Measurements from ENCODE around the gene GLIPR1. TPM values are rescaled to one million over a fixed set of nuclear protein-coding genes. Genes with fewer than 3 reads are reported as not detected.

GLIPR1 gene
- total RNA-seq, 1 donor from 2014 or later = 0.22 TPM

- H3K4me1 Mint-ChIP-seq (ENCODE audit: low read depth) = peaks cover 1% of the 10 kb centered on the region
- H3K4me3 Mint-ChIP-seq (ENCODE audit: low read depth) = no peak overlapping the region
- H3K27me3 Mint-ChIP-seq = no peaks in the 10 kb centered on the region
- no peaks in the 10 kb centered on the region for H3K9me3 Mint-ChIP-seq (ENCODE audit: low read depth)
- TF ChIP-seq, protein P1, sequence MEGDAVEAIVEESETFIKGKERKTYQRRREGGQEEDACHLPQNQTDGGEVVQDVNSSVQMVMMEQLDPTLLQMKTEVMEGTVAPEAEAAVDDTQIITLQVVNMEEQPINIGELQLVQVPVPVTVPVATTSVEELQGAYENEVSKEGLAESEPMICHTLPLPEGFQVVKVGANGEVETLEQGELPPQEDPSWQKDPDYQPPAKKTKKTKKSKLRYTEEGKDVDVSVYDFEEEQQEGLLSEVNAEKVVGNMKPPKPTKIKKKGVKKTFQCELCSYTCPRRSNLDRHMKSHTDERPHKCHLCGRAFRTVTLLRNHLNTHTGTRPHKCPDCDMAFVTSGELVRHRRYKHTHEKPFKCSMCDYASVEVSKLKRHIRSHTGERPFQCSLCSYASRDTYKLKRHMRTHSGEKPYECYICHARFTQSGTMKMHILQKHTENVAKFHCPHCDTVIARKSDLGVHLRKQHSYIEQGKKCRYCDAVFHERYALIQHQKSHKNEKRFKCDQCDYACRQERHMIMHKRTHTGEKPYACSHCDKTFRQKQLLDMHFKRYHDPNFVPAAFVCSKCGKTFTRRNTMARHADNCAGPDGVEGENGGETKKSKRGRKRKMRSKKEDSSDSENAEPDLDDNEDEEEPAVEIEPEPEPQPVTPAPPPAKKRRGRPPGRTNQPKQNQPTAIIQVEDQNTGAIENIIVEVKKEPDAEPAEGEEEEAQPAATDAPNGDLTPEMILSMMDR (IDR thresholded peaks at IDR 0.05; ENCODE audit: unreplicated experiment) = no peak
- no peak for DNase-seq (ENCODE audit: low spot score, unreplicated experiment)
- H3K36me3 Mint-ChIP-seq (ENCODE audit: insufficient read depth) = no peaks in the 10 kb centered on the region
- no peak overlapping the region for H3K27ac Mint-ChIP-seq
Measured at GRCh38 chr12:75478116-75478794, 2.3 kb upstream of the GLIPR1 start.

DNA sequence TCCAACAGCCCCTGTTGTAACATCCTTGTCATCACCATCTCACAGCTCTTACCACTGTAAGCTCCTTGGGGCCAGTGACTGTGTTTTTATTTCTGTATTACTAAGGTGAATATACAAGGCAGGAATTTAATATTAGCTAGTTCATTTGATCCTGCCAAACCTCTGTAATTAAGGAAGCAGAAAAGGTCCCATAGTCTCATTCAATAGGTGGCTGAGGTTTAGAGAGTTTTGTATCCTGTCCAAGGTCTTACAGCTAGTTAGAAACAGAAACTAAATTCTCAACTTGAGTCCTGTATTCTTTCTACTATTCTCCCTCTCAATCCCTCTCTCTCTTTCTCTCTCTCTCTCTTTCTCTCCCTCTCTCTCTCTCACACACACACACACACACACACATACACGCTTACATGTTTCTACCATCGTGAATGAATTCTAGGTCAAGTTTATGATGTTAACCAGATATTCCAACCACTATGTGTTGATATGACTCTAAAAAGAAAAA, 543 bp upstream of the GLIPR1 start:
- H3K4me3 Mint-ChIP-seq (ENCODE audit: low read depth) = no peak overlapping the region

GRCh38 chr12:75481013-75481705, 604 bp downstream of the GLIPR1 start:
- Mint-ChIP-seq H3K9me3 (ENCODE audit: low read depth) (no peaks in the 10 kb centered on the region), H3K4me3 (ENCODE audit: low read depth) (no peak overlapping the region), H3K36me3 (ENCODE audit: insufficient read depth) (no peaks in the 10 kb centered on the region), H3K27ac (peak overlapping the region; percentile 11), H3K27me3 (no peaks in the 10 kb centered on the region), H3K4me1 (ENCODE audit: low read depth) (peaks cover 1% of the 10 kb centered on the region)
- no peak for DNase-seq (ENCODE audit: low spot score, unreplicated experiment)
- TF ChIP-seq, protein P1 (IDR thresholded peaks at IDR 0.05; ENCODE audit: unreplicated experiment) = no peak

More for the DNA sequence above, 543 bp upstream of the GLIPR1 start:
- Mint-ChIP-seq H3K27me3 (no peaks in the 10 kb centered on the region), H3K27ac (no peak overlapping the region), H3K9me3 (ENCODE audit: low read depth) (no peaks in the 10 kb centered on the region), H3K36me3 (ENCODE audit: insufficient read depth) (no peaks in the 10 kb centered on the region), H3K4me1 (ENCODE audit: low read depth) (peaks cover 1% of the 10 kb centered on the region)
- DNase-seq (ENCODE audit: low spot score, unreplicated experiment) = no peak
- TF ChIP-seq, protein P1 (IDR thresholded peaks at IDR 0.05; ENCODE audit: unreplicated experiment) = no peak

- no peak for DNase-seq (ENCODE audit: low spot score, unreplicated experiment)
- Mint-ChIP-seq H3K27ac (no peak overlapping the region), H3K4me1 (ENCODE audit: low read depth) (peaks cover 1% of the 10 kb centered on the region), H3K36me3 (ENCODE audit: insufficient read depth) (no peaks in the 10 kb centered on the region), H3K27me3 (no peaks in the 10 kb centered on the region), H3K9me3 (ENCODE audit: low read depth) (no peaks in the 10 kb centered on the region), H3K4me3 (ENCODE audit: low read depth) (no peak overlapping the region)
- TF ChIP-seq, protein P1 (IDR thresholded peaks at IDR 0.05; ENCODE audit: unreplicated experiment) = no peak
Measured at GRCh38 chr12:75481774-75482173, 1.2 kb downstream of the GLIPR1 start.

- Mint-ChIP-seq H3K9me3 (ENCODE audit: low read depth) (no peaks in the 10 kb centered on the region), H3K27ac (no peak overlapping the region), H3K36me3 (ENCODE audit: insufficient read depth) (no peaks in the 10 kb centered on the region), H3K4me1 (ENCODE audit: low read depth) (peaks cover 1% of the 10 kb centered on the region), H3K27me3 (no peaks in the 10 kb centered on the region), H3K4me3 (ENCODE audit: low read depth) (no peak overlapping the region)
- no peak for DNase-seq (ENCODE audit: low spot score, unreplicated experiment)
- TF ChIP-seq, protein P1 (IDR thresholded peaks at IDR 0.05; ENCODE audit: unreplicated experiment) = no peak
Measured at GRCh38 chr12:75482646-75483045, 2.1 kb downstream of the GLIPR1 start.

Data from progenitor cell of endocrine pancreas (in vitro differentiated cells).